Nephron (organoid): ENCODE data around the gene GALNT18.
A peak's percentile ranks its signal among the peaks of the same experiment; 100 is the strongest.

Experiments
- H3K27ac Mint-ChIP-seq, 3 experiments: 2 replicates each; pipeline ENCODE4 v1.8.0; 2020; ENCODE audit warnings: mixed read lengths in 3 of 3, mild to moderate bottlenecking in 2 of 3, moderate library complexity in 1 of 3
- H3K27me3 Mint-ChIP-seq: 2 replicates; pipeline ENCODE4 v1.8.0; 2021; ENCODE audit warnings: low read depth, mild to moderate bottlenecking, moderate library complexity, mixed read lengths
- H3K36me3 Mint-ChIP-seq: 2 replicates; pipeline ENCODE4 v1.8.0; 2020; ENCODE audit warnings: low read depth, mixed read lengths
- H3K4me1 Mint-ChIP-seq: 2 replicates; pipeline ENCODE4 v1.8.0; 2020; ENCODE audit warnings: mixed read lengths
- H3K4me3 Mint-ChIP-seq, 3 experiments: 2 replicates each; pipeline ENCODE4 v1.8.0; 2020; ENCODE audit warnings: mild to moderate bottlenecking in 3 of 3, mixed read lengths in 3 of 3, moderate library complexity in 2 of 3
- H3K9me3 Mint-ChIP-seq: 2 replicates; pipeline ENCODE4 v1.8.0; 2020; ENCODE audit warnings: mixed read lengths
- TF ChIP-seq, protein P1 (sequence below), 3 experiments: fragments of 200-600 bp; sonication (generic); IDR thresholded peaks; one replicate each; pipeline ENCODE4 v1.5.0; 2021; ENCODE audit warnings: antibody characterized with exemption in 3 of 3; ENCODE audit not compliant: unreplicated experiment in 3 of 3

The GALNT18 gene

DNA sequence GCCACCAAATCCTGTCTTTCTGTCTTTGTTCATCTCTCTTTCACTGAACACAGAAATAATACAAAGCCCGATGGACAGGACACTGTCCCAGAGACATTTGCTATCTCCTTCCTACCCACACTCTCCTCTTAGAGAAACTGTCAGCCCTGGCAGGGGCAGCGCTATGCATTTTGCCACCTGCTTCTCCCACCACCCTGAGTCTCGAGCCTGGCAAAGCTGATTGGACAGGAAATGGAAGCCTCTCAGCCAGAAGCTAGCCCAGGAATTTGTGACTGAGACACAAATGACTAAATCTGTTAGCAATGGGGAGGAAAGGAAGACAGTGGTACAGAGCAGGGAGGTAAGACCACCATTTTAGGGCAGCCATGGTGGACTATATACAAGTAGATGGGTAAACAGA lies 14.9 kb upstream of the GALNT18 start:
- Mint-ChIP-seq H3K36me3 (no peaks in the 10 kb centered on the region), H3K4me1 (no peaks in the 10 kb centered on the region), H3K4me3 (no peak overlapping the region), H3K27ac (no peak overlapping the region), H3K9me3 (no peaks in the 10 kb centered on the region), H3K27me3 (peaks cover 8% of the 10 kb centered on the region)
- TF ChIP-seq, protein P1, sequence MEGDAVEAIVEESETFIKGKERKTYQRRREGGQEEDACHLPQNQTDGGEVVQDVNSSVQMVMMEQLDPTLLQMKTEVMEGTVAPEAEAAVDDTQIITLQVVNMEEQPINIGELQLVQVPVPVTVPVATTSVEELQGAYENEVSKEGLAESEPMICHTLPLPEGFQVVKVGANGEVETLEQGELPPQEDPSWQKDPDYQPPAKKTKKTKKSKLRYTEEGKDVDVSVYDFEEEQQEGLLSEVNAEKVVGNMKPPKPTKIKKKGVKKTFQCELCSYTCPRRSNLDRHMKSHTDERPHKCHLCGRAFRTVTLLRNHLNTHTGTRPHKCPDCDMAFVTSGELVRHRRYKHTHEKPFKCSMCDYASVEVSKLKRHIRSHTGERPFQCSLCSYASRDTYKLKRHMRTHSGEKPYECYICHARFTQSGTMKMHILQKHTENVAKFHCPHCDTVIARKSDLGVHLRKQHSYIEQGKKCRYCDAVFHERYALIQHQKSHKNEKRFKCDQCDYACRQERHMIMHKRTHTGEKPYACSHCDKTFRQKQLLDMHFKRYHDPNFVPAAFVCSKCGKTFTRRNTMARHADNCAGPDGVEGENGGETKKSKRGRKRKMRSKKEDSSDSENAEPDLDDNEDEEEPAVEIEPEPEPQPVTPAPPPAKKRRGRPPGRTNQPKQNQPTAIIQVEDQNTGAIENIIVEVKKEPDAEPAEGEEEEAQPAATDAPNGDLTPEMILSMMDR (IDR thresholded peaks at IDR 0.05; ENCODE audit: unreplicated experiment in 3 of 3), result no peak

DNA sequence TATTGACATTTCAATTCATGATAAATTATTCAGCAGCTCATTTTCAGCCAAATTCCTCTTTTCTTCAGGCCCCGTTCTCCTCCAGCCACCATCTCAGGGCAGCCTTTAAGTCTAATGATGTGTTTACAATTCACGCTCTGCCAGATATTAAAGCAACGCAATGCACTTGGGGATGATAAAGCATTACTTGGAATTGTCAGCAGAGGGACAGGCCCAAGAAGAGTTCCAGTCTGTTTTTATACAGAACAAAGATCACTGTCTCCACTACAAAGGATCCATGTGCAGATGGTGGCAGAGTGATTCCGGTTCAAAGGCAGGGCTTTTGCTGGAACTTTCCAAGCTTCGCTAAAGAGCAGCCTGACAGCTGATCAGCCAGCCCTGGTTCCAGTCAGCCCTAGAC lies 13.6 kb upstream of the GALNT18 start:
- TF ChIP-seq, protein P1 (IDR thresholded peaks at IDR 0.05; ENCODE audit: unreplicated experiment in 3 of 3), result peak in 2 of 3 experiments; percentile 14 to 25
- Mint-ChIP-seq H3K9me3 (no peaks in the 10 kb centered on the region), H3K4me1 (no peaks in the 10 kb centered on the region), H3K27ac (no peak overlapping the region), H3K27me3 (peaks cover 10% of the 10 kb centered on the region), H3K36me3 (no peaks in the 10 kb centered on the region), H3K4me3 (no peak overlapping the region)

DNA sequence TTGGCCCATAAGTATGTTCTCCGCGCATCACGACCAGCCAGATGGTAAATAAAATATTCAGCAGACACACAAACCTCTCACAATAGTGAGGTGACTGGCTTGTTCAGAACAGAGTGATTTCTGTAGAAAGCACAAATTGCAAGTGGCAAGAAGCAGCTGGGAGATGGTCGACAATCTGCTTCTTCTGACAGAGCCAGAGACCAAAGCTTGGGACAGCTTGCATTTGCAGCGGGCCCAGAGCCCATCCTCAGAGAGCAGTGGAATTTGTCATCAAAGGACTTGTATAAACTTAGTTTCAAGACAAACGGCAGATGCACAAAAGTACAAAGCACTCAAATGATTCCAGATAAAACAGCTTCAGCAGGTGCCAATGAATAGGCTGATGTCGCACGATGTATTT lies 7.6 kb upstream of the GALNT18 start:
- no peaks in the 10 kb centered on the region for H3K36me3 Mint-ChIP-seq
- H3K27me3 Mint-ChIP-seq, result peaks cover 20% of the 10 kb centered on the region
- no peak overlapping the region for H3K27ac Mint-ChIP-seq
- no peak overlapping the region for H3K4me3 Mint-ChIP-seq
- no peaks in the 10 kb centered on the region for H3K4me1 Mint-ChIP-seq
- no peaks in the 10 kb centered on the region for H3K9me3 Mint-ChIP-seq
- TF ChIP-seq, protein P1 (IDR thresholded peaks at IDR 0.05; ENCODE audit: unreplicated experiment in 3 of 3), result no peak

DNA sequence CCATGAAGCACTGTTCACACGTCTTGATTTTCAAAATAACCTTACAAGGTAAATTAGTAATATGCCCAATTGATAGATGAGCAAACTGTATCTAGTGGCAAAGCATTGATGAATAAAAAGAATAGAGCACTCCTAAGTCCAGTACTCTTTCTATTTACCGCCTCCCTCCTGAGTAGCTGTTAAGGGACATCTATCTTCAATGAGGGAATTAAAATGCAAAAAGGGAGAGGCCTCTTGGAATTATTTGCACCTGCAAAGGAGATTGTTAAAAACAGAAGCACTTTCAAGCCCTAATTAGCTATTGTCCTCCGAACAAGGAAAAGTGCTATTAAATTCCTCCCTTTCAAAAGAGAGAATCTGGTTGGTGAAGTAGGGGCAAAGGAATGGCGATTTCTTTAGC lies 6.8 kb upstream of the GALNT18 start:
- H3K27me3 Mint-ChIP-seq, result peaks cover 21% of the 10 kb centered on the region
- TF ChIP-seq, protein P1 (IDR thresholded peaks at IDR 0.05; ENCODE audit: unreplicated experiment in 3 of 3), result no peak
- H3K9me3 Mint-ChIP-seq, result no peaks in the 10 kb centered on the region
- H3K36me3 Mint-ChIP-seq, result no peaks in the 10 kb centered on the region
- no peak overlapping the region for H3K27ac Mint-ChIP-seq
- H3K4me3 Mint-ChIP-seq, result no peak overlapping the region
- no peaks in the 10 kb centered on the region for H3K4me1 Mint-ChIP-seq

DNA sequence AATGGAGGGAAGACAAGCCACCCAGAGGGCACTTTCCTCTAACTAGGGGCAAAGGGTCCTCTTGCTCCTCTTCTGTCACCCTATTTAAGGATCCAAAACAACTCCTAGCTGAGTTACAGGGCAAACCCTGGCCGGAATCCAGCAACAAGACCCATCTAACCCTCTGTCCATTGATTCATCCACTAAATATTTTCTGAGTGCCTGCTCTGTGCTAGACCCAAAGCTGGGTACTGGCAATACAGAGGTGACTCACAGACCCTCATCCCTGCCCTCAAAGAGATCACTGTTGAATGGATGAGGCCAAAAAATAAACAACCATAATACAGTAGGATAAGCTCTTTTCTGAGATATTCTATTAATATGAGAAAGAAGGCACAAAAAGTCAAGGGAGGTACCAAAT lies 4.3 kb upstream of the GALNT18 start:
- H3K9me3 Mint-ChIP-seq, result no peaks in the 10 kb centered on the region
- H3K4me3 Mint-ChIP-seq, result no peak overlapping the region
- H3K36me3 Mint-ChIP-seq, result no peaks in the 10 kb centered on the region
- H3K4me1 Mint-ChIP-seq, result peaks cover 4% of the 10 kb centered on the region
- peaks cover 33% of the 10 kb centered on the region for H3K27me3 Mint-ChIP-seq
- TF ChIP-seq, protein P1 (IDR thresholded peaks at IDR 0.05; ENCODE audit: unreplicated experiment in 3 of 3), result no peak
- H3K27ac Mint-ChIP-seq, result no peak overlapping the region

DNA sequence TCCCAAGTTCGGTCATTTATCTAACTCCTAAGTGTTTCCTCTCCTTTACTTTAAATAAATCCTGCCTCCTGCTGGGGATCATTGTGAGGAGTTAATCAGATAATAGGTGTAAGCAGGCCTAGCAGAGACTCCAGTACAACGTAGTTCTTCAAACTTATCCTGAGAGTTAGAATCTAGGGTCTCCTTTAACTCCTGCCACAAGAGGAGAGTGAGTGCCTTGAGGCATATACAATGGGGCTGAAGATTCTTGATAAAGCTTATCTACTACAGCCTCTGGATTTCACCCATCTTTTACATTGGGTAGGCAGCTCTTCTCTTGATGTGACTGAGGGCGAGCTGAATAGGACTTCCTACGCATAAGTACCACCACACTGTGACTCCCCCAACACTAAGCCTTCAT lies 3.1 kb upstream of the GALNT18 start:
- H3K27me3 Mint-ChIP-seq, result peaks cover 35% of the 10 kb centered on the region
- H3K36me3 Mint-ChIP-seq, result no peaks in the 10 kb centered on the region
- no peak overlapping the region for H3K27ac Mint-ChIP-seq
- H3K9me3 Mint-ChIP-seq, result no peaks in the 10 kb centered on the region
- no peak overlapping the region for H3K4me3 Mint-ChIP-seq
- H3K4me1 Mint-ChIP-seq, result peaks cover 4% of the 10 kb centered on the region
- TF ChIP-seq, protein P1 (IDR thresholded peaks at IDR 0.05; ENCODE audit: unreplicated experiment in 3 of 3), result no peak
